GM12801 (cell line): ENCODE data around the gene NME4.

Source experiments
- TF ChIP-seq, protein P1 (sequence below): IDR thresholded peaks from one replicate; pipeline ENCODE4 v1.5.1; 2011; ENCODE audit warnings: control low read depth; ENCODE audit not compliant: insufficient read length; ENCODE audit errors: extremely low read depth

Gene NME4

DNA sequence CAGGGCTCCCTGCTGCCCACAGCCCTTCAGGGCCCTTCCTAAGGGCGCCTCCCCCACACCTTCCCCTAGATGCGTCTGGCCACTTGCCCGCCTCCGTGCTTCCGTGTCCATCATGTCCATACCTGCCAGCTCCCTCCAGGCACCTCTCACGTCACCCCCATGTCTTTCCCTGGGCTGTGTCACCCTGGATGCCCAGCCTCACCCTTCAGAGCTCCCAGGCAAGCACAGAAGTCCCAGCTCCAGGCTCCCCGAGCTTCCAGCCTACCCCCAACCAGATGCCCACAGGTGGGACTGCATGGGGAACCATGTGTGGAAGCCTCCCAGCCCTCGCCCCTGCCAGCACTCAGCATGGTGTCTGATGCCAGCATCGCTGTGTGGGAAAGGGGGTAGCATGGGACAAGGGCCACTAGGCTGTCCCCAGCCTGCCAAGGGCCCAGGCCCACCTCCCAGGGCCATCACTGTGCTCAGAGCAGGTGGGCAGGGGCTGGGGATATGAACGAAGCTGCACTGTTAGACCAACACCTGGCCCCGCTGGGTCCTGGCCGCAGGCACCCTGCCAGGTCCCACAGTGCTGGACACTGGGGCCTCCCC, 42.6 kb upstream of the NME4 start:
- TF ChIP-seq, protein P1, sequence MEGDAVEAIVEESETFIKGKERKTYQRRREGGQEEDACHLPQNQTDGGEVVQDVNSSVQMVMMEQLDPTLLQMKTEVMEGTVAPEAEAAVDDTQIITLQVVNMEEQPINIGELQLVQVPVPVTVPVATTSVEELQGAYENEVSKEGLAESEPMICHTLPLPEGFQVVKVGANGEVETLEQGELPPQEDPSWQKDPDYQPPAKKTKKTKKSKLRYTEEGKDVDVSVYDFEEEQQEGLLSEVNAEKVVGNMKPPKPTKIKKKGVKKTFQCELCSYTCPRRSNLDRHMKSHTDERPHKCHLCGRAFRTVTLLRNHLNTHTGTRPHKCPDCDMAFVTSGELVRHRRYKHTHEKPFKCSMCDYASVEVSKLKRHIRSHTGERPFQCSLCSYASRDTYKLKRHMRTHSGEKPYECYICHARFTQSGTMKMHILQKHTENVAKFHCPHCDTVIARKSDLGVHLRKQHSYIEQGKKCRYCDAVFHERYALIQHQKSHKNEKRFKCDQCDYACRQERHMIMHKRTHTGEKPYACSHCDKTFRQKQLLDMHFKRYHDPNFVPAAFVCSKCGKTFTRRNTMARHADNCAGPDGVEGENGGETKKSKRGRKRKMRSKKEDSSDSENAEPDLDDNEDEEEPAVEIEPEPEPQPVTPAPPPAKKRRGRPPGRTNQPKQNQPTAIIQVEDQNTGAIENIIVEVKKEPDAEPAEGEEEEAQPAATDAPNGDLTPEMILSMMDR, result no peak

DNA sequence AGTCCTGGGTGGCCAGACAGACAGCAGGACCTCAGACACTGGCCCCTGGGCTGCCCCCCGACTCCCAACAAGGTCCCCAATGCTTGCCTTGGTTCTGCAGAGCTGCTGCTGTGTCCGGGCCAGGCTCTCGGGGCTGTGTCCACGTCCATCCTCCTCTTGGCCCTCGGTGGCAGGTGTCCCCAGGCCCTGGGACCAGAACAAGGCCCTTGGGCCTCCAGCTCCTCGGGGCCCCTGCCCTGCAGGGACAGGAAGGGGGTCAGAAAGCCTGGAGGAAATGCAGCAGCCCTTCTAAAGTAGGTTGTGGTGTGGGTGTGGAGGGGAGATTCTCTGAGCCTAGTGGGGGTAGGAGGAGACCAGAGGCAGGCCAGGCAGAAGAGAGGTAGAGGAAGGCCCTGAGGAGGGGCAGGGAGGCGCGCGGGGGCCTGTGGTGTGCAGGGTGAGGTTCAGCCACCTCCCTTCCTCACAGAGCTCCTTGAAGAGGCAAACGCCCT, 42.0 kb upstream of the NME4 start:
- TF ChIP-seq, protein P1, result no peak

DNA sequence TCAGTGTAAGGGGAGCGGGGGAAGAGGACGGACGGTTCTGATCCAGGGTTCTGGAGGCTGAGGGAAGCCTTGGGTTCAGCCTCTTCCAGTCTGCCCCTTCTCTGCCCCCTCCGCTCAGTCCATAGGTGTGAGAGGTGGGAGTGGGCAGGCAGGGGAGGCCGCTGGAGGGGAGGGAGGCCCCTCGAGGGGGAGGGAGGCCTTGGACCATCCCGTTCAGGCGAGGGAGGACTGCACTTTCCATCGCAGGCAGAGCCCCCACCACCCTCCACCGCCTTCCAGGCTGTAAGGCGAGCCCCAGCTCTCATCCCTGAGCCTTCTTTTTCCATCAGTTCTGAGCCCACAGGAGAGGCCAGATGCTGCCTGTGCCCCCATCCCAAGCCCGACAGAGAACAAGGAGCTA, 40.3 kb upstream of the NME4 start:
- TF ChIP-seq, protein P1, result no peak

DNA sequence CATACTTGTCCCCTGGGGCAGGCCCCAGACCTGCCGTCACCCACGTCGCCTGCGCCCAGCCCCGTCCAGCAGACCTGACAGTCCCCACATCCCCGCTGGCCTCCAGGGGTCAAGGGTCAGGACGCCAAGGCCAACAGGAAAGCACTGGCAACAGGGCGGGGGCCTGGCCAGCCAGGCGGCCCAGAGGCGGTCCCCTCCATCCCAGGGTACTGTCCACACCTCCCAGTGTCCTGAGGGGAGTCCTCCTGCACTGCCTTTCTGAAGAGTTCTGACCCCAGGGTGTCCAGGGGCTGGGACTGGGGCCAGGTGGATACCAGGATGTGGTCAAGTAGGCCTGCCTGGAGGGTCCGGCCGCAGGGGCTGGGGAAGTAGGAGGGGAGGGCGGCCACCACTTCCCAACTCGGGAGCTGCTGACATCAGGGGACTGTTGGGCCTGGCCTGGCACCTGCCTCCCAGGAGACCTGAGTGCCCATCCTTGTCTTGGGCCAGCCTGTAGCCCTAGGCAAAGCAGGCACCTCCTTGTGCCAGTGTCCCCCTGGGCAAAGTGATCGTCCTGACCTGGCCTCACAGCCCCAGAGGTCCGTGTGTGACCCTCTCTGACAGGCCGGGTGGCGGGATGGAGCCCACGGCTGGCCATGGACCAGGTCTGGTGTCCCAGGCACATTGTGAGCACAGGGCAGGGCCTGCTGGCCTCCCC, 37.8 kb upstream of the NME4 start:
- TF ChIP-seq, protein P1, result no peak

DNA sequence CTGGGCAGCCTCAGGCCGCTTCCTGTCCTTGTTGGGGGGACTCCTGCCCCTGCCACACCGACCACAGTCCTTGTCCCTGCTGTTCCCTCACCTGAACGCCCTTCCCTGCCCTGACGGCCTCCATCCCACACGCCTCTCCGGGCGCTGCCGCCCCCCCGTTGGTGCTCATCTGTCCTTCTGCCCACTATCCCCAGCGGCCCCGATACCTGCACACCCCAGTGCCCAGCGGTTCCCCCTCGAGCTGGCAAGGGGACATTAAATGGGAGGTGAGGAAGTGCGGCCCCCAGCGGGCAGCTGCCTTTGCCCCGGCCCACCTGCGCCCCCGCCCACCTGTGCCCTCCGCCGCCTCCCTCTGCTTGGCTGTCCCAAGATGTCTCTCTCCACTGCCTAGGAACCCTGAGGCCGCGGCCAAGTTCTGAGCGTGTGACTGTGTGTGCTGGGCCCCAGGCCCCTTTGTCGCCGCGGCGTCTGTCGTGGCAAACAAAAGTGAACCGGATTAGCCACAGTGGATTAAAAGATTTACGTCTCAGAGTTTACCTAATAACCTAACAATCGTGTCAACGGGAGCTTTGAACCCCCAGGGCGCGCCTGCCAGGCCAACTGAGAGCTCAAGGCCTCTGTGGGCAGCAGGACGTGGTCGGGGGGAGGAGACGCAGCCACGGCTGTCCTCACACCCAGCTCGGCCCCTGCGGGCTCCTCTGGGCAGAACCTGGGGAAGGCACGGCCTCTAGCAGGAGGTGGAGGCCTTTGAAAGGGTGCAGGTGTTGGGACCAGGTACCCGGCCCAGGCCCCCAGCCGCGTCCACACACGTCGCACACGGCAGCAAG, 36.9 kb upstream of the NME4 start:
- TF ChIP-seq, protein P1, result no peak

DNA sequence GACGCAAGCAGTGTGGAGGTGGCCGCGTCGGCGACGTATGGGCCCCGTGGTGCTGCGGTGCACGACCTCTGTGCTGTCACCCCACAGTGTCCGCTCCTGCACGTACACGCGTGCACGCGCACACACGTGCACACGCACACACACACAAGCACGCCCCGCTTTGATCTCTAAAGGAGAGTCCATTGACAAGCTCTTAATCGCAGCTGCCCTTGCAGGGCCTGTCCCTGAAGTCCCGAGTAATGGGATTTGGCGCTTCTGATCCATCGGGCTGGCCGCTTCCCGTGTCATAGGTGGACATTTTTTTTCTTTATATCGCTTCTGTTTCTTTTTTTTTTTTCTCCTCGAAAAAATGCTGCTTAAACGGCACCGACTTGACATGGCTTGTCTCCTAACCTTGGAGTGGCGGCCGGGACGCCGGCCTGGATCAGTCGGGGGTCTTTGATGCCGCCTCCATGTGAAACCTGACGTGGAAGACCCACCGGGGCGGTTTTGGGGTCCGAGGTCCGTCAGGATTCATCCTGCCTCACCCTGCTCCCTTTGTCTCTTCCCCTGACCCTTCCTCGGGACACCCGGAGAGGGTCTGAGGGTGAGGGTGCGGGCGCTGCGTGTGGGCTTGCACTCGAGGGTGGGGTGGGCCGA, 36.2 kb upstream of the NME4 start:
- TF ChIP-seq, protein P1, result no peak
